ENCODE data around the gene ALG1.
A peak's percentile ranks its signal among the peaks of the same experiment; 100 is the strongest.

ALG1 gene

GRCh38 chr16:5062051-5062450 lies 9.6 kb upstream of the ALG1 start:
- TF ChIP-seq REST (IDR thresholded peaks at IDR 0.05; ENCODE audit: insufficient replicate concordance, low read depth) (no peak), POLR2AphosphoS5 (IDR thresholded peaks at IDR 0.05; ENCODE audit: low read depth) (no peak), SPI1 (IDR thresholded peaks at IDR 0.05; ENCODE audit: borderline replicate concordance, low read depth) (no peak), GABPA (IDR thresholded peaks at IDR 0.05; ENCODE audit: low read depth) (no peak), CTCF (IDR thresholded peaks at IDR 0.05; ENCODE audit: insufficient read depth, low read length) (no peak)
- Histone ChIP-seq H3K4me3 (replicated peaks; ENCODE audit: insufficient read depth, low read length) (no peak overlapping the region), H3K27me3 (ENCODE audit: insufficient read depth, poor library complexity, severe bottlenecking) (no peaks in the 10 kb centered on the region), H3K27ac (replicated peaks) (no peak overlapping the region)
- no peak for DNase-seq (ENCODE audit: low read depth in 1 of 2, low spot score in 1 of 2)

DNA sequence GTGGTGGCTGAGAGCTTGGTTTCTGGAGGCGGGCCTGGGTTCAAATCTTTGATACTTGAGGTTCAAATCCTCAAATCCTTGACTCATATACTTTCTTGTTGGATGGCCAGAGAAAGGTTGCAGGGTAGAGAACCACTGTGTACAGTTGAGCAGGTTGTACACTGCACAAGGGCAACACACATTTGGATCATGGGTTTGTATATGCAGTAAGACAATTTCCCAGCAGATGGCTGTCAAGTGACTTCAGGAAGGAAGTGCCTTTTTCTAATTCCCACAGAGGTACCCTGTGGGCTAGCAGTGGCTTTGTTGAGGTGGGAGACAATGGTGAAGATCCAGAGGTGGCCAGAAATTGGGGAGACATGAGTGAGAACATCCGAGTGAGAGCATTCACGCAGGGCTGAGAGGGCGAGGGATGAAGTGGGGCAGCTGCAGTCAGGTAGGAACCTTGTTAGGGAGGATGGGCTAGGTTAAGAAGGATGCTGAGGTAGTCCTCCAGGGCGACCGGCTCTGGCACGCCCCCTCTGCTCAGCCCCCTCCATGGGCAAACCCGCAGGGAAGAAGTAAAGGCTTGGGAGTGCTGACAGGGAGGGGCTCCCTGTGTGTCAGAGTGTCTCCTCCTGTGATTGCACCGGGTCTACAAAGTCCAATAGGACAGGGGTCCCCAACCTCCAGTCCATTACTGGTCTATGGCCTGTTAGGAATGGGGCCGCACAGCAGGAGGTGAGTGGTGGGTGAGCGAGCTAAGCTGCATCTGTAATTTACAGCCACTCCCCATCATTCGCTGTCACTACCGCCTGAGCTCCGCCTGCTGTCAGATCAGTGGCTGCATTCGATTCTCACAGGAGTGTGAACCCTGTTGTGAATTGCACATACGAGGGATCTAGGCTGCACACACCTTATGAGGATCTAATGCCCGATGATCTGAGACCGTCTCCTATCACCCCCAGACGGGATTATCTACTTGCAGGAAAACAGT lies 8.6 kb upstream of the ALG1 start:
- Histone ChIP-seq H3K27me3 (ENCODE audit: insufficient read depth, poor library complexity, severe bottlenecking) (no peaks in the 10 kb centered on the region), H3K4me3 (replicated peaks; ENCODE audit: insufficient read depth, low read length) (no peak overlapping the region), H3K27ac (replicated peaks) (no peak overlapping the region)
- TF ChIP-seq REST (IDR thresholded peaks at IDR 0.05; ENCODE audit: insufficient replicate concordance, low read depth), result no peak
- TF ChIP-seq SPI1 (IDR thresholded peaks at IDR 0.05; ENCODE audit: borderline replicate concordance, low read depth), result peak; percentile 9; the same call in 1 of the 2 replicates
- DNase-seq (ENCODE audit: low read depth in 1 of 2, low spot score in 1 of 2), result no peak

GRCh38 chr16:5064915-5065314 lies 6.7 kb upstream of the ALG1 start:
- TF ChIP-seq GABPA (IDR thresholded peaks at IDR 0.05; ENCODE audit: low read depth), result no peak
- no peak for TF ChIP-seq SPI1 (IDR thresholded peaks at IDR 0.05; ENCODE audit: borderline replicate concordance, low read depth)
- no peak for TF ChIP-seq REST (IDR thresholded peaks at IDR 0.05; ENCODE audit: insufficient replicate concordance, low read depth)
- TF ChIP-seq POLR2AphosphoS5 (IDR thresholded peaks at IDR 0.05; ENCODE audit: low read depth), result no peak
- no peak for TF ChIP-seq CTCF (IDR thresholded peaks at IDR 0.05; ENCODE audit: insufficient read depth, low read length)
- Histone ChIP-seq H3K27me3 (ENCODE audit: insufficient read depth, poor library complexity, severe bottlenecking) (no peaks in the 10 kb centered on the region), H3K27ac (replicated peaks) (no peak overlapping the region), H3K4me3 (replicated peaks; ENCODE audit: insufficient read depth, low read length) (no peak overlapping the region)
- DNase-seq (ENCODE audit: low read depth in 1 of 2, low spot score in 1 of 2), result no peak

Data from HL-60 (cell line).